GM19193 (cell line): ENCODE measurements around the gene RCCD1.

Source experiments
- POLR2A ChIP-seq: IDR thresholded peaks from 4 replicates; pipeline ENCODE4 v1.6.1; 2011; ENCODE audit not compliant: insufficient read depth, insufficient read length; ENCODE audit errors: extremely low read depth

Gene RCCD1

GRCh38 chr15:90934949-90935751, 19.5 kb upstream of the RCCD1 start, which contains the start of gene UNC45A:
Gene UNC45A (plus strand): TSS chr15:90935285. CDS start chr15:90935325, 40 bp downstream.
- TF ChIP-seq POLR2A, result peak; percentile 64

GRCh38 chr15:90936823-90937222, 17.9 kb upstream of the RCCD1 start:
- no peak for TF ChIP-seq POLR2A

GRCh38 chr15:90938261-90938660, 16.4 kb upstream of the RCCD1 start:
- no peak for TF ChIP-seq POLR2A

GRCh38 chr15:90939756-90940155, 14.9 kb upstream of the RCCD1 start:
- no peak for TF ChIP-seq POLR2A

- TF ChIP-seq POLR2A, result no peak
Observed at GRCh38 chr15:90941038-90941437, 13.6 kb upstream of the RCCD1 start.

GRCh38 chr15:90942354-90943120, 12.1 kb upstream of the RCCD1 start:
- TF ChIP-seq POLR2A, result no peak

- no peak for TF ChIP-seq POLR2A
Observed at GRCh38 chr15:90945091-90945490, 9.6 kb upstream of the RCCD1 start.

- TF ChIP-seq POLR2A, result no peak
Observed at GRCh38 chr15:90946538-90946937, 8.1 kb upstream of the RCCD1 start.

- TF ChIP-seq POLR2A, result no peak
Observed at GRCh38 chr15:90946941-90947576, 7.6 kb upstream of the RCCD1 start.

- no peak for TF ChIP-seq POLR2A
Observed at GRCh38 chr15:90947577-90948357, 6.9 kb upstream of the RCCD1 start.

- TF ChIP-seq POLR2A, result no peak
Observed at GRCh38 chr15:90948506-90948905, 6.2 kb upstream of the RCCD1 start.

GRCh38 chr15:90949979-90950675, 4.6 kb upstream of the RCCD1 start:
- no peak for TF ChIP-seq POLR2A

- no peak for TF ChIP-seq POLR2A
Observed at GRCh38 chr15:90950676-90951075, 4.0 kb upstream of the RCCD1 start.
